ENCODE measurements around the gene BORCS8.

The BORCS8 gene

GRCh38 chr19:19205416-19206410 lies 13.8 kb upstream of the BORCS8 start:
- TF ChIP-seq Cebpa-rat (IDR thresholded peaks at IDR 0.05), result no peak
- Histone ChIP-seq H3K9ac (no peak overlapping the region), H3K27me3 (no peaks in the 10 kb centered on the region), H3K4me1 (peaks cover 24% of the 10 kb centered on the region), H4K20me1 (peaks cover 10% of the 10 kb centered on the region), H3K4me3 (no peak overlapping the region), H3K27ac (no peak overlapping the region), H3K36me3 (peaks cover 16% of the 10 kb centered on the region), H3K9me3 (no peaks in the 10 kb centered on the region), H3K4me2 (no peak overlapping the region)

- Histone ChIP-seq H3K27ac (no peak overlapping the region), H3K36me3 (peaks cover 32% of the 10 kb centered on the region), H4K20me1 (peaks cover 10% of the 10 kb centered on the region), H3K4me3 (no peak overlapping the region), H3K27me3 (no peaks in the 10 kb centered on the region), H3K4me2 (peak overlapping the region; percentile 96; the same call in 1 of the 2 replicates), H3K9me3 (no peaks in the 10 kb centered on the region), H3K9ac (no peak overlapping the region), H3K4me1 (peaks cover 24% of the 10 kb centered on the region)
- TF ChIP-seq Cebpa-rat (IDR thresholded peaks at IDR 0.05), result no peak
These were observed 12.2 kb upstream of the BORCS8 start for GRCh38 chr19:19204181-19204580.

GRCh38 chr19:19203012-19203856 lies 11.3 kb upstream of the BORCS8 start, which contains the start of gene NR2C2AP:
Gene NR2C2AP, minus strand, starts transcription at chr19:19203414. Its CDS starts 354 bp downstream, at chr19:19203060.
- H4K20me1 ChIP-seq, result peaks cover 10% of the 10 kb centered on the region
- peak within 1 kb of the TSS; percentile 83 for H3K27ac ChIP-seq
- H3K36me3 ChIP-seq, result peaks cover 41% of the 10 kb centered on the region
- peak within 1 kb of the TSS; percentile 87 for H3K9ac ChIP-seq
- H3K27me3 ChIP-seq, result no peaks in the 10 kb centered on the region
- peaks cover 24% of the 10 kb centered on the region for H3K4me1 ChIP-seq
- H3K4me2 ChIP-seq, result peak within 1 kb of the TSS; percentile 96
- TF ChIP-seq Cebpa-rat (IDR thresholded peaks at IDR 0.05), result no peak
- peak within 1 kb of the TSS; percentile 78 for H3K4me3 ChIP-seq
- H3K9me3 ChIP-seq, result no peaks in the 10 kb centered on the region

DNA sequence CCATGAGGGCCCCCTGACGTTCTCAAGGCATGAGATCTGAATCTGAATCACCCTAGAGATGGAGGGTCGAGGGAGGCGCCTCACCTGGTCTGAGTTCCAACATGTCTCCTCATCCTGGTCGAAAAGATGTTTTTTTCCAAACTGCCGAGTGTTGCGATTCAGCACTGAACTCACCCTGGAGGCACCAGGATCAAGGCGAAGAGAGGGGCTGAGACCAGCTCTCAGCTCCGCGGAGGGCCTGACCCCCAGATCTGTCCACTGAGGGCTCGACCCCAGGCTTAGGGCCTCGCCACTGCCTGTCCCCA lies 10.7 kb upstream of the BORCS8 start:
- H3K9ac ChIP-seq, result peak overlapping the region; percentile 87
- peak overlapping the region; percentile 78 for H3K4me3 ChIP-seq
- H3K9me3 ChIP-seq, result no peaks in the 10 kb centered on the region
- H3K4me1 ChIP-seq, result peaks cover 24% of the 10 kb centered on the region
- peak overlapping the region; percentile 83 for H3K27ac ChIP-seq
- H3K27me3 ChIP-seq, result no peaks in the 10 kb centered on the region
- no peak for TF ChIP-seq Cebpa-rat (IDR thresholded peaks at IDR 0.05)
- H3K36me3 ChIP-seq, result peaks cover 47% of the 10 kb centered on the region
- peak overlapping the region; percentile 96 for H3K4me2 ChIP-seq
- H4K20me1 ChIP-seq, result peaks cover 10% of the 10 kb centered on the region

DNA sequence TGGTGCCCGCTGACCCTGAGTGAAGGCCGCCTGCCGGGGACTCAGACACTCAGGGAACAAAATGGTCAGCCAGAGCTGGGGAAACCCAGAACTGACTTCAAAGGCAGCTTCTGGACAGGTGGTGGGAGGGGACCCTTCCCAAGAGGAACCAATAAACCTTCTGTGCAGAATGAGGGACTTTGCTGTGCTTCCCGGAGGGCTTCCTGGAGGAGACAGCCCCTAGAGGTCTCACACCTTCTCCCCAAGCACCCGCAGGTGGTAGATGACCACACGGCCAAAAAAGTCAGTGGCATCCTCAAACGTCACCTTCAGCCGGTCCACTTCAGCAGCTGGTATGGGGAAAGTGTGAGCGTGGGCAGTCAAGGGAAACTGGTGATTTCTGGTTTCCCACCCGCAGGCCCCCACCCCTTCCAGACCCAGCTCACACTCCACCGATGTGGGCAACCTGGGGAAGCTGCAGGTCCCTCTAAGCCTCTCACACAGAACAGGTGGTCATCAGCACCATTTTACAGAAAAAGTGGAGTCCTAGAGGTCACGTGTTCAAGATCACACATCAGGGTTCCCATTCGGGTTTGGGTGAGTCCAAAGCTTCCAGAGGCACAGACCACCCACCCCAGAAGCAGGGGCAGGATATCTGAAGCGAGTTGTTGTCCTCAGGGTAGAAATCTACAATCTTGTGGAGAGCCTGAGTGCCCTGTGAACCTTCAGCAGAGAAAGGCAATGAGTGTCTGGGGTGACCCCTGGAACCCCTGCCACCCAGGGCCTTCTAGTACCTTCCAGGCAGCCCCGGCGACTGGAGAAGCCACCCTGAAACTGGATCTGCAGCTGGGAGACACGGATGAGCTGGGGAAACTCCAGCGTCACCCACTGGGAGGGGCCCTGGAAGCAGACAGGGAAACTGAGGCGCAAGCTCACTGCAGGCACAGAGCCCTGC lies 10.0 kb upstream of the BORCS8 start:
- peak overlapping the region; percentile 96 for H3K4me2 ChIP-seq
- H3K4me1 ChIP-seq, result peaks cover 24% of the 10 kb centered on the region
- peak overlapping the region; percentile 83 for H3K27ac ChIP-seq
- H3K4me3 ChIP-seq, result peak overlapping the region; percentile 78
- H4K20me1 ChIP-seq, result peaks cover 10% of the 10 kb centered on the region
- H3K36me3 ChIP-seq, result peaks cover 53% of the 10 kb centered on the region
- H3K27me3 ChIP-seq, result no peaks in the 10 kb centered on the region
- H3K9me3 ChIP-seq, result no peaks in the 10 kb centered on the region
- no peak for TF ChIP-seq Cebpa-rat (IDR thresholded peaks at IDR 0.05)
- peak overlapping the region; percentile 87 for H3K9ac ChIP-seq

DNA sequence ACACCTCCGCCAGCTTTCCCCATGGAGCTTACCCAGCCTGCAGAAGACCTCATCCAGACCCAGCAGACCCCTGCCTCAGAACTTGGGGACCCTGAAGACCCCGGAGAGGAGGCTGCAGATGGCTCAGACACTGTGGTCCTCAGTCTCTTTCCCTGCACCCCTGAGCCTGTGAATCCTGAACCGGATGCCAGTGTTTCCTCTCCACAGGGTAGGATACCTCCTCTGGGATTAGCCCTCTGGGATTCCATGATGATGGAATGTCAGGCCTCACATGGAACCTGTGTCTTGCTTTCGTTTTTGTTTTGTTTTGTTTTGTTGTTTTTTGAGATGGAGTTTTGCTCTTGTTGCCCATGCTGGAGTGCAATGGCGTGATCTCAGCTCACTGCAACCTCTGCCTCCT lies 2.0 kb upstream of the BORCS8 start:
- peak overlapping the region; percentile 81; the same call in 1 of the 2 replicates for H3K27ac ChIP-seq
- H3K36me3 ChIP-seq, result peaks cover 57% of the 10 kb centered on the region
- H3K4me2 ChIP-seq, result peak overlapping the region; percentile 77
- no peaks in the 10 kb centered on the region for H3K9me3 ChIP-seq
- peaks cover 37% of the 10 kb centered on the region for H3K4me1 ChIP-seq
- H3K27me3 ChIP-seq, result no peaks in the 10 kb centered on the region
- peak overlapping the region; percentile 100 for H3K4me3 ChIP-seq
- H4K20me1 ChIP-seq, result peaks cover 29% of the 10 kb centered on the region
- TF ChIP-seq Cebpa-rat (IDR thresholded peaks at IDR 0.05), result no peak
- no peak overlapping the region for H3K9ac ChIP-seq

GRCh38 chr19:19192910-19193423 lies 1.0 kb upstream of the BORCS8 start:
- peaks cover 45% of the 10 kb centered on the region for H3K4me1 ChIP-seq
- H3K4me2 ChIP-seq, result peak overlapping the region; percentile 77
- no peaks in the 10 kb centered on the region for H3K27me3 ChIP-seq
- H3K4me3 ChIP-seq, result peak overlapping the region; percentile 100
- peaks cover 34% of the 10 kb centered on the region for H4K20me1 ChIP-seq
- H3K9me3 ChIP-seq, result no peaks in the 10 kb centered on the region
- no peak for TF ChIP-seq Cebpa-rat (IDR thresholded peaks at IDR 0.05)
- H3K9ac ChIP-seq, result peak overlapping the region; percentile 85
- peaks cover 57% of the 10 kb centered on the region for H3K36me3 ChIP-seq
- peak overlapping the region; percentile 81 for H3K27ac ChIP-seq

DNA sequence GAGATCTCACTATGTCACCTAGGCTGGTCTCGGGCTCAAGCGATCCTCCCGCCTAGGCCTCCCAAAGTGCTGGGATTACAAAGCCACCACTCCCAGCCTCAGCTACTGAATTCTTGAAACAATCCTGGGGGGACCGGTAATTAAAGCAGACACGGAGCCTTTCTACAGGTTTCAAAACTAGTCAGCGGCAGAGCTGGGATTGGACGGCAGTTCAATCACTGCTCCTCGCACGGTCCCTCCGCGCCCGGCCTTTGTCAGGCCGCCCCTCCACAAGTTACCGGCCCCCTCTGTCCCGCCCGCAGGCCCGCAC lies 229 bp downstream of the BORCS8 start:
- no peak for TF ChIP-seq Cebpa-rat (IDR thresholded peaks at IDR 0.05)

GRCh38 chr19:19186742-19187141 lies 5.2 kb downstream of the BORCS8 start:
- Histone ChIP-seq H3K4me3 (no peak overlapping the region), H3K9me3 (peaks cover 6% of the 10 kb centered on the region; the same call in 1 of the 2 replicates), H3K4me2 (no peak overlapping the region), H3K36me3 (peaks cover 69% of the 10 kb centered on the region), H3K9ac (no peak overlapping the region), H3K4me1 (peaks cover 68% of the 10 kb centered on the region), H4K20me1 (peaks cover 38% of the 10 kb centered on the region), H3K27me3 (no peaks in the 10 kb centered on the region), H3K27ac (no peak overlapping the region)
- TF ChIP-seq Cebpa-rat (IDR thresholded peaks at IDR 0.05), result no peak

More for the DNA sequence above, 229 bp downstream of the BORCS8 start:
- peaks cover 34% of the 10 kb centered on the region for H4K20me1 ChIP-seq
- H3K9ac ChIP-seq, result peak overlapping the region; percentile 97
- H3K4me3 ChIP-seq, result peak overlapping the region; percentile 100
- H3K4me1 ChIP-seq, result peaks cover 53% of the 10 kb centered on the region
- H3K27me3 ChIP-seq, result no peaks in the 10 kb centered on the region
- H3K4me2 ChIP-seq, result peak overlapping the region; percentile 92
- peaks cover 55% of the 10 kb centered on the region for H3K36me3 ChIP-seq
- peak overlapping the region; percentile 99 for H3K27ac ChIP-seq
- peaks cover 3% of the 10 kb centered on the region; the same call in 1 of the 2 replicates for H3K9me3 ChIP-seq

All from BLaER1 (cell line).